Measurements from ENCODE around the gene CREBBP. TPM values are rescaled to one million over a fixed set of nuclear protein-coding genes. Genes with fewer than 3 reads are reported as not detected.

Gene CREBBP
- total and polyA plus RNA-seq, 2 donors (not counting 1 experiment from before 2014, with no cell fraction given) = 6.1 to 22.6 TPM

GRCh38 chr16:3788711-3789374 lies 91.7 kb downstream of the CREBBP start:
- Histone ChIP-seq H3K4me2 (ENCODE audit: extremely low read depth, insufficient read depth, low read length) (no peak overlapping the region), H3K79me2 (ENCODE audit: control insufficient read depth, insufficient read depth, low read length) (peaks cover 45% of the 10 kb centered on the region), H3K9me3 (ENCODE audit: control insufficient read depth, insufficient read depth, low read depth, low read length) (no peaks in the 10 kb centered on the region), H2AFZ (ENCODE audit: low read length) (no peak overlapping the region), H3K9ac (ENCODE audit: insufficient read depth, low read length) (no peak overlapping the region), H4K20me1 (ENCODE audit: control insufficient read depth, extremely low read depth, insufficient read depth, low read length) (peaks cover 4% of the 10 kb centered on the region), H3K36me3 (ENCODE audit: control insufficient read depth, insufficient read depth, low read length) (peaks cover 11% of the 10 kb centered on the region), H3K27me3 (ENCODE audit: control insufficient read depth, insufficient read depth, low read length) (no peaks in the 10 kb centered on the region), H3K27ac (ENCODE audit: insufficient read depth, low read length) (no peak overlapping the region), H3K4me1 (ENCODE audit: control insufficient read depth, extremely low read depth, insufficient read depth, low read length) (peaks cover 2% of the 10 kb centered on the region), H3K4me3 (replicated peaks in 1 of 4; ENCODE audit: control extremely low read depth in 1 of 4, insufficient read depth in 1 of 4, low read depth in 3 of 4, low read length in 4 of 4) (no peak overlapping the region)
- TF ChIP-seq CTCF (conservative IDR thresholded peaks at IDR 0.05 in 1 of 2, IDR thresholded peaks at IDR 0.05 in 1 of 2; ENCODE audit: low read depth in 1 of 2, low read length in 2 of 2) = no peak
- TF ChIP-seq EZH2 (IDR thresholded peaks at IDR 0.05; ENCODE audit: low read length, missing control alignments) = no peak
- DNase-seq (ENCODE audit: low read depth in 2 of 2) = no peak

- no peaks in the 10 kb centered on the region for H4K20me1 ChIP-seq (ENCODE audit: control insufficient read depth, extremely low read depth, insufficient read depth, low read length)
- peaks cover 11% of the 10 kb centered on the region for H3K36me3 ChIP-seq (ENCODE audit: control insufficient read depth, insufficient read depth, low read length)
- no peaks in the 10 kb centered on the region for H3K9me3 ChIP-seq (ENCODE audit: control insufficient read depth, insufficient read depth, low read depth, low read length)
- H3K4me3 ChIP-seq (replicated peaks in 1 of 4; ENCODE audit: control extremely low read depth in 1 of 4, insufficient read depth in 1 of 4, low read depth in 3 of 4, low read length in 4 of 4) = no peak overlapping the region
- DNase-seq (ENCODE audit: low read depth in 2 of 2) = no peak
- no peak overlapping the region for H2AFZ ChIP-seq (ENCODE audit: low read length)
- no peak overlapping the region for H3K4me2 ChIP-seq (ENCODE audit: extremely low read depth, insufficient read depth, low read length)
- H3K79me2 ChIP-seq (ENCODE audit: control insufficient read depth, insufficient read depth, low read length) = peaks cover 41% of the 10 kb centered on the region
- no peak overlapping the region for H3K9ac ChIP-seq (ENCODE audit: insufficient read depth, low read length)
- TF ChIP-seq EZH2 (IDR thresholded peaks at IDR 0.05; ENCODE audit: low read length, missing control alignments) = no peak
- TF ChIP-seq CTCF (conservative IDR thresholded peaks at IDR 0.05 in 1 of 2, IDR thresholded peaks at IDR 0.05 in 1 of 2; ENCODE audit: low read depth in 1 of 2, low read length in 2 of 2) = no peak
- no peak overlapping the region for H3K27ac ChIP-seq (ENCODE audit: insufficient read depth, low read length)
- H3K4me1 ChIP-seq (ENCODE audit: control insufficient read depth, extremely low read depth, insufficient read depth, low read length) = peaks cover 2% of the 10 kb centered on the region
- H3K27me3 ChIP-seq (ENCODE audit: control insufficient read depth, insufficient read depth, low read length) = no peaks in the 10 kb centered on the region
These were observed 92.4 kb downstream of the CREBBP start for GRCh38 chr16:3787924-3788661.

GRCh38 chr16:3785413-3785812 lies 95.1 kb downstream of the CREBBP start:
- Histone ChIP-seq H3K4me1 (ENCODE audit: control insufficient read depth, extremely low read depth, insufficient read depth, low read length) (no peaks in the 10 kb centered on the region), H3K36me3 (ENCODE audit: control insufficient read depth, insufficient read depth, low read length) (peaks cover 5% of the 10 kb centered on the region), H3K4me3 (replicated peaks in 1 of 4; ENCODE audit: control extremely low read depth in 1 of 4, insufficient read depth in 1 of 4, low read depth in 3 of 4, low read length in 4 of 4) (no peak overlapping the region), H3K4me2 (ENCODE audit: extremely low read depth, insufficient read depth, low read length) (no peak overlapping the region), H3K27me3 (ENCODE audit: control insufficient read depth, insufficient read depth, low read length) (no peaks in the 10 kb centered on the region), H3K9ac (ENCODE audit: insufficient read depth, low read length) (no peak overlapping the region), H3K9me3 (ENCODE audit: control insufficient read depth, insufficient read depth, low read depth, low read length) (no peaks in the 10 kb centered on the region), H4K20me1 (ENCODE audit: control insufficient read depth, extremely low read depth, insufficient read depth, low read length) (no peaks in the 10 kb centered on the region), H3K27ac (ENCODE audit: insufficient read depth, low read length) (no peak overlapping the region), H3K79me2 (ENCODE audit: control insufficient read depth, insufficient read depth, low read length) (peaks cover 23% of the 10 kb centered on the region), H2AFZ (ENCODE audit: low read length) (no peak overlapping the region)
- no peak for DNase-seq (ENCODE audit: low read depth in 2 of 2)
- no peak for TF ChIP-seq EZH2 (IDR thresholded peaks at IDR 0.05; ENCODE audit: low read length, missing control alignments)
- no peak for TF ChIP-seq CTCF (conservative IDR thresholded peaks at IDR 0.05 in 1 of 2, IDR thresholded peaks at IDR 0.05 in 1 of 2; ENCODE audit: low read depth in 1 of 2, low read length in 2 of 2)
